Left lung (tissue), 10 donors: Measurements from ENCODE around the gene SERPINE1. TPM values are rescaled to one million over a fixed set of nuclear protein-coding genes. Genes with fewer than 3 reads are reported as not detected.
"Not testable (repeated sequence)": the region's sequence is repeated elsewhere in the genome, so short reads cannot be mapped to it uniquely, and the experiment has no call there.

Experiments
- ATAC-seq: fragments of 200-7000 bp; cut with Tn5 transposase; one replicate; pipeline ENCODE4 v1.9.1; 2020; ENCODE audit warnings: moderate library complexity
- DNase-seq, 4 donors: peaks; one replicate each; pipeline ENCODE4 v3.0.0-alpha.2; 2013 to 2020
- H3K27ac ChIP-seq, 2 donors: fragments of 200-600 bp; sonication (generic) in 1 of 2; one replicate each; pipeline versions ENCODE4 v1.5.0 to v1.8.0; 2020 to 2021
- H3K27me3 ChIP-seq, 2 donors: fragments of 200-600 bp; sonication (generic) in 1 of 2; one replicate each; pipeline versions ENCODE4 v1.5.0 to v1.8.0; 2020 to 2021
- H3K36me3 ChIP-seq, 2 donors: fragments of 200-600 bp; sonication (generic) in 1 of 2; one replicate each; pipeline versions ENCODE4 v1.5.0 to v1.8.0; 2020 to 2021
- H3K4me1 ChIP-seq, 2 donors: fragments of 200-600 bp; one replicate each; pipeline ENCODE4 v1.8.0; 2021
- H3K4me3 ChIP-seq, 2 donors: fragments of 200-600 bp; sonication (generic) in 1 of 2; one replicate each; pipeline versions ENCODE4 v1.5.0 to v1.8.0; 2020 to 2021; ENCODE audit warnings: mild to moderate bottlenecking in 1 of 2
- H3K9me3 ChIP-seq, 2 donors: fragments of 200-600 bp; sonication (generic) in 1 of 2; one replicate each; pipeline versions ENCODE4 v1.5.0 to v1.8.0; 2020 to 2021
- CTCF ChIP-seq, 2 donors: fragments of 200-600 bp; sonication (generic) in 1 of 2; IDR thresholded peaks; one replicate each; pipeline versions ENCODE4 v1.5.0 to v1.8.0; 2021; ENCODE audit warnings: antibody characterized with exemption in 2 of 2
- intact Hi-C, 2 donors: fragments of 100-400 bp; cut with DNase I; formaldehyde crosslinking; loops; one replicate each; pipeline versions ENCODE4 v1.11.2 to v1.14.2; 2022
- polyA plus RNA-seq, 6 donors: library from polyadenylated mRNA; unstranded; fragments of 120-200 nt; gene quantifications; one replicate each; pipeline ENCODE4 v1.2.1, GENCODE V29; 2013; ENCODE audit not compliant: insufficient read length in 6 of 6
- total RNA-seq, 2 donors: library from RNA; stranded (reverse); fragmentation: NEBNext Ultra II Directional; extraction: Animal tissue kit (Norgen Biotek cat#: 25700); gene quantifications; one replicate each; pipeline ENCODE4 v1.2.1, GENCODE V29; 2021
- donor health status: DM: no; HTN: yes; CAD: no.
- donor health status: DM: no; HTN: no; CAD: no.

Gene SERPINE1
- total and polyA plus RNA-seq, 8 donors: 2.5 to 80.5 (median 3.9) TPM

DNA sequence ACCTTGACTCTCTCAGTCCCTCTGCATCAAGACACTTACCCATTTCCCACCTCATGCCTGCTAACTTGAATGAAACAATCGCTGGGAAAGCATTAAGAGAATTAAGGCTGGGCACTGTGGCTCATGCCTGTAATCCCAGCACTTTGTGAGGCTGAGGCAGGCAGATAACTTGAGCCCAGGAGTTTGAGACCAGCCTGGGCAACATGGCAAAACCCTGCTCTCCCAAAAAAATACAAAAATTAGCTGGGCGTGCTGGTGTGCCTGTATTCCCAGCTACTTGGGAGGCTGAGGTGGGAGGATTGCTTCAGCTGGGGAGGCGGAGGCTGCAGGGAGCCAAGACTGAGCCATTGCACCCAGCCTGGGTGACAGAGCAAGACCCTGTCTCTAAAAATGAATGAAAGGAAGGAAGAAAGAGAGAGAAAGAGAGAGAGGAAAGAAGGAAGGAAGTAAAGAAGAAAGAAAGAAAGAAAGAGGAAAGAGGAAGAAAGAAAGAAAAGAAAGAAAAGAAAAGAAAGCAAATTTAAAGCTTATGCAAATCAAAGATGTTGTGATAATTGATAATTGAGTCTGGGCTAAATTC is 646 bp downstream of the SERPINE1 start:
- Histone ChIP-seq H3K4me3 (peak overlapping the region; percentile 17 to 41), H3K27ac (peak overlapping the region; percentile 63 to 83), H3K27me3 (peaks cover 0 to 53% of the 10 kb centered on the region in 2 donors), H3K4me1 (peaks cover 14 to 61% of the 10 kb centered on the region in 2 donors), H3K9me3 (no peaks in the 10 kb centered on the region), H3K36me3 (peaks cover 0 to 21% of the 10 kb centered on the region in 2 donors)
- intact Hi-C loops: no loop called here
- TF ChIP-seq CTCF (IDR thresholded peaks at IDR 0.05): no peak
- ATAC-seq: no peak
- DNase-seq: no peak

DNA sequence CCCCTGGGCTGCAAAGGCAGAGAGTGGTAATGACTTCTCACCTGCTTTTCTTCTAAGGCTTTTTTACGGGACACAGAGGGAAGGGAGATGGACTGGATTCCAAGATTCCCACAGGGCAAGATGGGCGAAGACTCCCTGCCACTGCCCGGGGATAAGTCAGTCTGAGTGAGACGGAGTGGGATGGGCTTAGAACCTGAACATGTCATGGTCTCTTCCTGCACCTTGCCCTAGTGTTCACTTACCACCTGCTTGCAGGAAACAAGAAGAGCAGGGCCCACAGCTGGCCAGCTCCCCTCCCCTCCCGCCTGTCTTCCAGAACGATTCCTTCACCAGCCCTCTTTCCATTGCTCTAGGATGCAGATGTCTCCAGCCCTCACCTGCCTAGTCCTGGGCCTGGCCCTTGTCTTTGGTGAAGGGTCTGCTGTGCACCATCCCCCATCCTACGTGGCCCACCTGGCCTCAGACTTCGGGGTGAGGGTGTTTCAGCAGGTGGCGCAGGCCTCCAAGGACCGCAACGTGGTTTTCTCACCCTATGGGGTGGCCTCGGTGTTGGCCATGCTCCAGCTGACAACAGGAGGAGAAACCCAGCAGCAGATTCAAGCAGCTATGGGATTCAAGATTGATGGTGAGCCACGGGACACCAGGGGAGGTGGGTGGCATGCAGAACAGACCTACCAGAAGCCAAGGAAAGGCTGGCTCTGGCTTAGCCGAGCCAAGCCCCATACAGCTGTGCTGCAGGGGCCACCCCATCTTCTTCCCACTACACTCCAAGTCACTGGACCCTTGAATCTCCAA is 1.3 kb downstream of the SERPINE1 start:
- TF ChIP-seq CTCF (IDR thresholded peaks at IDR 0.05): no peak
- peaks cover 0 to 46% of the 10 kb centered on the region in 2 donors for H3K27me3 ChIP-seq
- H3K36me3 ChIP-seq: peaks cover 0 to 21% of the 10 kb centered on the region in 2 donors
- peak overlapping the region; percentile 17 to 41 for H3K4me3 ChIP-seq
- no peaks in the 10 kb centered on the region for H3K9me3 ChIP-seq
- DNase-seq (no peak), ATAC-seq (no peak)
- intact Hi-C loops: no loop called here
- H3K4me1 ChIP-seq: peaks cover 12 to 54% of the 10 kb centered on the region in 2 donors
- peak overlapping the region; percentile 63 to 83 for H3K27ac ChIP-seq

GRCh38 chr7:101129603-101130117 is 2.8 kb downstream of the SERPINE1 start:
- Histone ChIP-seq H3K4me3 (no peak overlapping the region), H3K27me3 (peaks cover 0 to 33% of the 10 kb centered on the region in 2 donors), H3K27ac (no peak overlapping the region), H3K36me3 (peaks cover 0 to 21% of the 10 kb centered on the region in 2 donors), H3K4me1 (peaks cover 9 to 55% of the 10 kb centered on the region in 2 donors), H3K9me3 (no peaks in the 10 kb centered on the region)
- ATAC-seq (no peak), DNase-seq (no peak)
- TF ChIP-seq CTCF (IDR thresholded peaks at IDR 0.05): no peak
- intact Hi-C loops: loop anchor here in 1 of 2 donors (10.0 kb wide), 1 partner anchor 45 kb away; the partner anchor contains the start of gene TRIM56

GRCh38 chr7:101132626-101133600 is 6.0 kb downstream of the SERPINE1 start:
- Histone ChIP-seq H3K4me1 (peaks cover 4 to 51% of the 10 kb centered on the region in 2 donors), H3K36me3 (peaks cover 0 to 41% of the 10 kb centered on the region in 2 donors)
- not testable (repeated sequence) for H3K27me3 ChIP-seq, H3K27ac ChIP-seq, ATAC-seq, H3K9me3 ChIP-seq, H3K4me3 ChIP-seq, DNase-seq
- intact Hi-C loops: loop anchor here in 1 of 2 donors (10.0 kb wide), 1 partner anchor 48 kb away; the partner anchor contains the start of gene TRIM56
